GM19240 (cell line): ENCODE data around the gene XYLT1.

ENCODE experiments used
- DNase-seq: peaks from one replicate; pipeline ENCODE4 v3.0.0; 2011; ENCODE audit warnings: low spot score; ENCODE audit not compliant: insufficient read length

The XYLT1 gene

GRCh38 chr16:17403859-17404545 is 66.8 kb downstream of the XYLT1 start:
- DNase-seq, result no peak

- no peak for DNase-seq
Measured at GRCh38 chr16:17403156-17403809, 67.5 kb downstream of the XYLT1 start.

GRCh38 chr16:17397499-17397891 is 73.3 kb downstream of the XYLT1 start:
- DNase-seq, result no peak

- no peak for DNase-seq
Measured at GRCh38 chr16:17396762-17397498, 73.8 kb downstream of the XYLT1 start.

GRCh38 chr16:17395849-17396480 is 74.8 kb downstream of the XYLT1 start:
- DNase-seq, result no peak

- no peak for DNase-seq
Measured at GRCh38 chr16:17392857-17393692, 77.7 kb downstream of the XYLT1 start.

GRCh38 chr16:17392127-17392856 is 78.5 kb downstream of the XYLT1 start:
- no peak for DNase-seq

GRCh38 chr16:17391715-17392114 is 79.0 kb downstream of the XYLT1 start:
- no peak for DNase-seq

- no peak for DNase-seq
Measured at GRCh38 chr16:17389384-17389783, 81.4 kb downstream of the XYLT1 start.

GRCh38 chr16:17387256-17387655 is 83.5 kb downstream of the XYLT1 start:
- DNase-seq, result no peak

- no peak for DNase-seq
Measured at GRCh38 chr16:17386229-17386628, 84.5 kb downstream of the XYLT1 start.

GRCh38 chr16:17384471-17384870 is 86.3 kb downstream of the XYLT1 start:
- DNase-seq, result no peak

GRCh38 chr16:17382949-17383863 is 87.6 kb downstream of the XYLT1 start:
- no peak for DNase-seq

- no peak for DNase-seq
Measured at GRCh38 chr16:17382514-17382913, 88.2 kb downstream of the XYLT1 start.

GRCh38 chr16:17381784-17382183 is 89.0 kb downstream of the XYLT1 start:
- no peak for DNase-seq

GRCh38 chr16:17380613-17381012 is 90.1 kb downstream of the XYLT1 start:
- DNase-seq, result no peak

GRCh38 chr16:17379121-17379571 is 91.6 kb downstream of the XYLT1 start:
- DNase-seq, result no peak

GRCh38 chr16:17377360-17378324 is 93.1 kb downstream of the XYLT1 start:
- no peak for DNase-seq
